ENCODE results near the gene GRN.
A peak's percentile ranks its signal among the peaks of the same experiment; 100 is the strongest.

DNA sequence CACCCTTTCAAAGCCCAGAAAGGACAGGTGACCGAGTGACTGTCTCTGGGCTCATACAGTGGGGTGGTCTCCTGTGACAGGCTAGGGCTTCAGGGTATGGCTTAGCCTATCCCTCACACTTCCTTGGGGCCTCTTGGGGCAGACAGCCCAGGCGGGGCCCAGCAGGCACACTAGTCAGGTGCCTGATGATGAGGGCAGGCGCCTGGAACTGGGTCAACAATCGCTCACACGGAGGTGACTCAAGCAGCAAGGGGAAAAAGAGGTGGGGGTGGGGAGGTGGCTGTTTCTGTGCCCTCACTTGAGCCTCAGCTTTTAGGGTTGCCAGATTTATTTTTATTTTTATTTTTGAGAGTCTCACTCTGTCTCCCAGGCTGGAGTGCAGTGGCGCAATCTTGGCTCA, 6.4 kb upstream of the GRN start:
- TF ChIP-seq, protein P1, sequence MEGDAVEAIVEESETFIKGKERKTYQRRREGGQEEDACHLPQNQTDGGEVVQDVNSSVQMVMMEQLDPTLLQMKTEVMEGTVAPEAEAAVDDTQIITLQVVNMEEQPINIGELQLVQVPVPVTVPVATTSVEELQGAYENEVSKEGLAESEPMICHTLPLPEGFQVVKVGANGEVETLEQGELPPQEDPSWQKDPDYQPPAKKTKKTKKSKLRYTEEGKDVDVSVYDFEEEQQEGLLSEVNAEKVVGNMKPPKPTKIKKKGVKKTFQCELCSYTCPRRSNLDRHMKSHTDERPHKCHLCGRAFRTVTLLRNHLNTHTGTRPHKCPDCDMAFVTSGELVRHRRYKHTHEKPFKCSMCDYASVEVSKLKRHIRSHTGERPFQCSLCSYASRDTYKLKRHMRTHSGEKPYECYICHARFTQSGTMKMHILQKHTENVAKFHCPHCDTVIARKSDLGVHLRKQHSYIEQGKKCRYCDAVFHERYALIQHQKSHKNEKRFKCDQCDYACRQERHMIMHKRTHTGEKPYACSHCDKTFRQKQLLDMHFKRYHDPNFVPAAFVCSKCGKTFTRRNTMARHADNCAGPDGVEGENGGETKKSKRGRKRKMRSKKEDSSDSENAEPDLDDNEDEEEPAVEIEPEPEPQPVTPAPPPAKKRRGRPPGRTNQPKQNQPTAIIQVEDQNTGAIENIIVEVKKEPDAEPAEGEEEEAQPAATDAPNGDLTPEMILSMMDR (IDR thresholded peaks at IDR 0.05), result no peak
- TF ChIP-seq POLR2A (IDR thresholded peaks at IDR 0.05) (peak in 1 of 4 donors; percentile 39), POLR2AphosphoS5 (IDR thresholded peaks at IDR 0.05) (no peak)
